ENCODE data around the gene TANGO6. TPM values are rescaled to one million over a fixed set of nuclear protein-coding genes. Genes with fewer than 3 reads are reported as not detected.

TANGO6 gene
- total and polyA plus RNA-seq, 2 of the 8 experiments (the other 6 are each of a cell fraction or from before 2014, with no cell fraction given), result 5.0 to 19.5 TPM

DNA sequence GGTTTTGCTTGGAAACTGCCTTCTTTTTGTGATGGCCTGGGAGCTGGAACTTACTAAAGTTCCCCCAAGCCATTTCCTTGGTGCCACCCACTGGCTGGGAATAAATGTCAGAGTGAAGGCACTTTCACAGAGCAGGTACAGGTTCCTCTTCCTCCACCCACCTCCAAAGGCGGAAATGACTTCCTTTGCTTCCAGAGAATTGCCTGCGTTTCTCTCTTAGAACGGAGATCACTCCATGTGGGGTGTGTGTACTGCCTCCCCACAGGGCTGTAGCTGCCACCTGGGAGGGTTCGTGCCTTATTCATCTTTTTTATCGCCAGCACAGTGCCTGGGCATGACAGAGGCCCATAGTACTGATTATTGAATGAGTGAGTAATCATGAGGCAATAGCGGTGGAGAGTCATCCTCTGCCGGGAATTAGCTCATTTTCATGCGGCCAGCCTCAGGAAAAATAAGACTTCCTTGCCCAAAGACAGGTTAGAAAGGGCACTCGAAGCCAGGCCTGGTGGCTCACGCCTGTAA lies 229.9 kb downstream of the TANGO6 start (continued):
- TF ChIP-seq, protein P1, sequence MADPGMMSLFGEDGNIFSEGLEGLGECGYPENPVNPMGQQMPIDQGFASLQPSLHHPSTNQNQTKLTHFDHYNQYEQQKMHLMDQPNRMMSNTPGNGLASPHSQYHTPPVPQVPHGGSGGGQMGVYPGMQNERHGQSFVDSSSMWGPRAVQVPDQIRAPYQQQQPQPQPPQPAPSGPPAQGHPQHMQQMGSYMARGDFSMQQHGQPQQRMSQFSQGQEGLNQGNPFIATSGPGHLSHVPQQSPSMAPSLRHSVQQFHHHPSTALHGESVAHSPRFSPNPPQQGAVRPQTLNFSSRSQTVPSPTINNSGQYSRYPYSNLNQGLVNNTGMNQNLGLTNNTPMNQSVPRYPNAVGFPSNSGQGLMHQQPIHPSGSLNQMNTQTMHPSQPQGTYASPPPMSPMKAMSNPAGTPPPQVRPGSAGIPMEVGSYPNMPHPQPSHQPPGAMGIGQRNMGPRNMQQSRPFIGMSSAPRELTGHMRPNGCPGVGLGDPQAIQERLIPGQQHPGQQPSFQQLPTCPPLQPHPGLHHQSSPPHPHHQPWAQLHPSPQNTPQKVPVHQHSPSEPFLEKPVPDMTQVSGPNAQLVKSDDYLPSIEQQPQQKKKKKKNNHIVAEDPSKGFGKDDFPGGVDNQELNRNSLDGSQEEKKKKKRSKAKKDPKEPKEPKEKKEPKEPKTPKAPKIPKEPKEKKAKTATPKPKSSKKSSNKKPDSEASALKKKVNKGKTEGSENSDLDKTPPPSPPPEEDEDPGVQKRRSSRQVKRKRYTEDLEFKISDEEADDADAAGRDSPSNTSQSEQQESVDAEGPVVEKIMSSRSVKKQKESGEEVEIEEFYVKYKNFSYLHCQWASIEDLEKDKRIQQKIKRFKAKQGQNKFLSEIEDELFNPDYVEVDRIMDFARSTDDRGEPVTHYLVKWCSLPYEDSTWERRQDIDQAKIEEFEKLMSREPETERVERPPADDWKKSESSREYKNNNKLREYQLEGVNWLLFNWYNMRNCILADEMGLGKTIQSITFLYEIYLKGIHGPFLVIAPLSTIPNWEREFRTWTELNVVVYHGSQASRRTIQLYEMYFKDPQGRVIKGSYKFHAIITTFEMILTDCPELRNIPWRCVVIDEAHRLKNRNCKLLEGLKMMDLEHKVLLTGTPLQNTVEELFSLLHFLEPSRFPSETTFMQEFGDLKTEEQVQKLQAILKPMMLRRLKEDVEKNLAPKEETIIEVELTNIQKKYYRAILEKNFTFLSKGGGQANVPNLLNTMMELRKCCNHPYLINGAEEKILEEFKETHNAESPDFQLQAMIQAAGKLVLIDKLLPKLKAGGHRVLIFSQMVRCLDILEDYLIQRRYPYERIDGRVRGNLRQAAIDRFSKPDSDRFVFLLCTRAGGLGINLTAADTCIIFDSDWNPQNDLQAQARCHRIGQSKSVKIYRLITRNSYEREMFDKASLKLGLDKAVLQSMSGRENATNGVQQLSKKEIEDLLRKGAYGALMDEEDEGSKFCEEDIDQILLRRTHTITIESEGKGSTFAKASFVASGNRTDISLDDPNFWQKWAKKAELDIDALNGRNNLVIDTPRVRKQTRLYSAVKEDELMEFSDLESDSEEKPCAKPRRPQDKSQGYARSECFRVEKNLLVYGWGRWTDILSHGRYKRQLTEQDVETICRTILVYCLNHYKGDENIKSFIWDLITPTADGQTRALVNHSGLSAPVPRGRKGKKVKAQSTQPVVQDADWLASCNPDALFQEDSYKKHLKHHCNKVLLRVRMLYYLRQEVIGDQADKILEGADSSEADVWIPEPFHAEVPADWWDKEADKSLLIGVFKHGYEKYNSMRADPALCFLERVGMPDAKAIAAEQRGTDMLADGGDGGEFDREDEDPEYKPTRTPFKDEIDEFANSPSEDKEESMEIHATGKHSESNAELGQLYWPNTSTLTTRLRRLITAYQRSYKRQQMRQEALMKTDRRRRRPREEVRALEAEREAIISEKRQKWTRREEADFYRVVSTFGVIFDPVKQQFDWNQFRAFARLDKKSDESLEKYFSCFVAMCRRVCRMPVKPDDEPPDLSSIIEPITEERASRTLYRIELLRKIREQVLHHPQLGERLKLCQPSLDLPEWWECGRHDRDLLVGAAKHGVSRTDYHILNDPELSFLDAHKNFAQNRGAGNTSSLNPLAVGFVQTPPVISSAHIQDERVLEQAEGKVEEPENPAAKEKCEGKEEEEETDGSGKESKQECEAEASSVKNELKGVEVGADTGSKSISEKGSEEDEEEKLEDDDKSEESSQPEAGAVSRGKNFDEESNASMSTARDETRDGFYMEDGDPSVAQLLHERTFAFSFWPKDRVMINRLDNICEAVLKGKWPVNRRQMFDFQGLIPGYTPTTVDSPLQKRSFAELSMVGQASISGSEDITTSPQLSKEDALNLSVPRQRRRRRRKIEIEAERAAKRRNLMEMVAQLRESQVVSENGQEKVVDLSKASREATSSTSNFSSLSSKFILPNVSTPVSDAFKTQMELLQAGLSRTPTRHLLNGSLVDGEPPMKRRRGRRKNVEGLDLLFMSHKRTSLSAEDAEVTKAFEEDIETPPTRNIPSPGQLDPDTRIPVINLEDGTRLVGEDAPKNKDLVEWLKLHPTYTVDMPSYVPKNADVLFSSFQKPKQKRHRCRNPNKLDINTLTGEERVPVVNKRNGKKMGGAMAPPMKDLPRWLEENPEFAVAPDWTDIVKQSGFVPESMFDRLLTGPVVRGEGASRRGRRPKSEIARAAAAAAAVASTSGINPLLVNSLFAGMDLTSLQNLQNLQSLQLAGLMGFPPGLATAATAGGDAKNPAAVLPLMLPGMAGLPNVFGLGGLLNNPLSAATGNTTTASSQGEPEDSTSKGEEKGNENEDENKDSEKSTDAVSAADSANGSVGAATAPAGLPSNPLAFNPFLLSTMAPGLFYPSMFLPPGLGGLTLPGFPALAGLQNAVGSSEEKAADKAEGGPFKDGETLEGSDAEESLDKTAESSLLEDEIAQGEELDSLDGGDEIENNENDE (IDR thresholded peaks at IDR 0.05; ENCODE audit: insufficient replicate concordance, low read length), result no peak
- TF ChIP-seq TAF1 (IDR thresholded peaks at IDR 0.05; ENCODE audit: low read depth, low read length) (no peak), KDM1A (IDR thresholded peaks at IDR 0.05; ENCODE audit: borderline replicate concordance, low read length) (no peak), TEAD4 (IDR thresholded peaks at IDR 0.05; ENCODE audit: low read depth, low read length) (no peak), HDAC6 (IDR thresholded peaks at IDR 0.05; ENCODE audit: low read depth, low read length) (no peak), SAP30 (IDR thresholded peaks at IDR 0.05; ENCODE audit: insufficient read depth, insufficient replicate concordance, low read length) (no peak), CREB1 (IDR thresholded peaks at IDR 0.05) (no peak), YY1 (IDR thresholded peaks at IDR 0.05; ENCODE audit: low read depth, low read length) (no peak), JUND (IDR thresholded peaks at IDR 0.05; ENCODE audit: low read length) (no peak), SRF (IDR thresholded peaks at IDR 0.05; ENCODE audit: low read depth, low read length) (no peak)
